Gastrocnemius medialis (tissue), 4 donors: ENCODE data around the gene SNTG2. TPM values are rescaled to one million over a fixed set of nuclear protein-coding genes. Genes with fewer than 3 reads are reported as not detected.
"Not testable (repeated sequence)": the region's sequence is repeated elsewhere in the genome, so short reads cannot be mapped to it uniquely, and the experiment has no call there.

Experiments
- ATAC-seq, 2 donors: fragments of 150-250 bp; one replicate each; pipeline ENCODE4 v1.9.1; 2016
- DNase-seq, 2 donors: peaks; one replicate each; pipeline ENCODE4 v3.0.0-alpha.2; 2019
- H3K27ac ChIP-seq, 4 donors: fragments of 200-600 bp; sonication (generic); 1 replicate in 1 of 4; 2 replicates in 3 of 4; pipeline ENCODE4 v1.5.1; 2016 to 2018; ENCODE audit warnings: mild to moderate bottlenecking in 2 of 4, moderate library complexity in 1 of 4
- H3K27me3 ChIP-seq, 3 donors: fragments of 200-600 bp; sonication (generic) in 2 of 3; 1 replicate in 1 of 3; 2 replicates in 2 of 3; pipeline versions ENCODE4 v1.5.1 to v1.6.0; 2016 to 2019; ENCODE audit warnings: mild to moderate bottlenecking in 1 of 3, moderate library complexity in 1 of 3
- H3K36me3 ChIP-seq, 2 donors: fragments of 200-600 bp; sonication (generic) in 1 of 2; one replicate each; pipeline ENCODE4 v1.5.1; 2017 to 2018
- H3K4me1 ChIP-seq, 2 donors: fragments of 200-600 bp; sonication (generic) in 1 of 2; one replicate each; pipeline ENCODE4 v1.5.1; 2016 to 2017; ENCODE audit warnings: mild to moderate bottlenecking in 2 of 2
- H3K4me3 ChIP-seq, 4 donors: fragments of 200-600 bp; sonication (generic) in 3 of 4; 1 replicate in 1 of 4; 2 replicates in 3 of 4; pipeline ENCODE4 v1.5.1; 2016 to 2019; ENCODE audit warnings: mild to moderate bottlenecking in 2 of 4
- H3K9me3 ChIP-seq, 3 donors: fragments of 200-600 bp; sonication (generic) in 2 of 3; 1 replicate in 1 of 3; 2 replicates in 2 of 3; pipeline ENCODE4 v1.5.1; 2016 to 2019
- POLR2A ChIP-seq, 2 donors: fragments of 450-650 bp; IDR thresholded peaks; one replicate each; pipeline ENCODE4 v1.6.1; 2017; ENCODE audit warnings: antibody characterized with exemption in 2 of 2, mild to moderate bottlenecking in 2 of 2, moderate library complexity in 2 of 2
- in situ Hi-C, 4 donors: fragments of 200-750 bp; cut with MboI; loops; one replicate each; pipeline versions ENCODE4 v1.15.0 to v1.8.0; 2017; ENCODE audit warnings: low sequenced_read_pairs in 4 of 4
- intact Hi-C: fragments of 100-400 bp; cut with DNase I; formaldehyde crosslinking; loops from one replicate; pipeline ENCODE4 v1.15.1; 2023; ENCODE audit warnings: low total_unique reads
- total RNA-seq, 4 donors: library from RNA; depleted of rRNA; stranded (reverse); fragments of >200 nt; gene quantifications; one replicate each; pipeline versions ENCODE4 v1.1.0 to v1.2.3, GENCODE V29; 2016
- TF ChIP-seq, protein P1 (sequence below), 5 experiments: fragments of 450-650 bp in 3 of 5; fragments of 200-600 bp in 2 of 5; sonication (generic) in 2 of 5; IDR thresholded peaks in 4 of 5; conservative IDR thresholded peaks in 1 of 5; 1 replicate in 4 of 5; 2 replicates in 1 of 5; pipeline ENCODE4 v1.5.1; 2016 to 2019; ENCODE audit warnings: antibody characterized with exemption in 5 of 5, mild to moderate bottlenecking in 3 of 5, moderate library complexity in 3 of 5

SNTG2 gene
- total RNA-seq, 4 donors from 2014 or later = 0.55 to 1.0 (median 0.92) TPM; not detected in 1

DNA sequence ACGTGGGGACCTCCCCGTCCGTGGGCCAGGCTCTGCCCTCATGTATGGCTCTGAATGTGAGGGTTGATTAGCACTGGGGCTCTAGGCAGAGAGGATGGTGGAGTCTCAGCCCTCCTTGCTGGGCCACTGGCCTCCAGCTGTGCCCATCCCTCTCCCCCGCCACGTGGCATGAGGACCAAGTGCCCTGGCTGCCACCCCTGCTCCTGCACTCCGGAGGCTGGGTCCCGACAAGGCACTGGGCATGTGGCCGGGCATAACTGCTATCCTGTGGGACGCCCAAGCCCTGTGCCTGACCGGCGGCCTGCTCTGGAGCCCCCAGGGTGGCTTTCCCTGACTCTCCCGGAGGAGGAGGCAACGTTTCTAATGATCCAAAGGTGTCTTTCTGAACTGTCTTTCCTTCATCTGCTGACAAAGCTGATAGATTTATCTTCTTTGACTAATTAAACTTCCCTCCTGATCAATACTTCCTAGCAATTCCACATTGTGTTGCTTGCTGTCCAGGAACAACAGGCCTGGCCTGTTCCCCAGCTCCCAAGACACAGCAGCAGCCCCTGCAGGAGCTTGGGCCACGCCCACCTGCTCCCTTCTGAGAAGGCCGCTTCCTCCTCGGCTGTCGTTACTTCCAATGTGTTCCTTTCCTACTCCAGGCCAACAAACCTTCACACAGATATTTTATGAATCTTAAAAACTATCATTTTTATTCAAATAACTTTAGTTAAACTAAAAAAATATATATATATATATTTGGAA, 132.0 kb downstream of the SNTG2 start:
- in situ Hi-C loops (no loop called here), intact Hi-C loops (loop anchor here (1.0 kb wide), 1 partner anchor 35 kb away; no protein-coding TSS in a partner anchor)
- TF ChIP-seq, protein P1, sequence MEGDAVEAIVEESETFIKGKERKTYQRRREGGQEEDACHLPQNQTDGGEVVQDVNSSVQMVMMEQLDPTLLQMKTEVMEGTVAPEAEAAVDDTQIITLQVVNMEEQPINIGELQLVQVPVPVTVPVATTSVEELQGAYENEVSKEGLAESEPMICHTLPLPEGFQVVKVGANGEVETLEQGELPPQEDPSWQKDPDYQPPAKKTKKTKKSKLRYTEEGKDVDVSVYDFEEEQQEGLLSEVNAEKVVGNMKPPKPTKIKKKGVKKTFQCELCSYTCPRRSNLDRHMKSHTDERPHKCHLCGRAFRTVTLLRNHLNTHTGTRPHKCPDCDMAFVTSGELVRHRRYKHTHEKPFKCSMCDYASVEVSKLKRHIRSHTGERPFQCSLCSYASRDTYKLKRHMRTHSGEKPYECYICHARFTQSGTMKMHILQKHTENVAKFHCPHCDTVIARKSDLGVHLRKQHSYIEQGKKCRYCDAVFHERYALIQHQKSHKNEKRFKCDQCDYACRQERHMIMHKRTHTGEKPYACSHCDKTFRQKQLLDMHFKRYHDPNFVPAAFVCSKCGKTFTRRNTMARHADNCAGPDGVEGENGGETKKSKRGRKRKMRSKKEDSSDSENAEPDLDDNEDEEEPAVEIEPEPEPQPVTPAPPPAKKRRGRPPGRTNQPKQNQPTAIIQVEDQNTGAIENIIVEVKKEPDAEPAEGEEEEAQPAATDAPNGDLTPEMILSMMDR (IDR thresholded peaks at IDR 0.05 in 4 of 5, conservative IDR thresholded peaks at IDR 0.05 in 1 of 5) = no peak
- no peak for TF ChIP-seq POLR2A (IDR thresholded peaks at IDR 0.05)
- ATAC-seq = no peak
- no peaks in the 10 kb centered on the region for H3K36me3 ChIP-seq
- H3K27me3 ChIP-seq = no peaks in the 10 kb centered on the region
- no peaks in the 10 kb centered on the region for H3K9me3 ChIP-seq
- no peaks in the 10 kb centered on the region for H3K4me1 ChIP-seq
- DNase-seq = no peak
- H3K27ac ChIP-seq = no peak overlapping the region
- H3K4me3 ChIP-seq = no peak overlapping the region

DNA sequence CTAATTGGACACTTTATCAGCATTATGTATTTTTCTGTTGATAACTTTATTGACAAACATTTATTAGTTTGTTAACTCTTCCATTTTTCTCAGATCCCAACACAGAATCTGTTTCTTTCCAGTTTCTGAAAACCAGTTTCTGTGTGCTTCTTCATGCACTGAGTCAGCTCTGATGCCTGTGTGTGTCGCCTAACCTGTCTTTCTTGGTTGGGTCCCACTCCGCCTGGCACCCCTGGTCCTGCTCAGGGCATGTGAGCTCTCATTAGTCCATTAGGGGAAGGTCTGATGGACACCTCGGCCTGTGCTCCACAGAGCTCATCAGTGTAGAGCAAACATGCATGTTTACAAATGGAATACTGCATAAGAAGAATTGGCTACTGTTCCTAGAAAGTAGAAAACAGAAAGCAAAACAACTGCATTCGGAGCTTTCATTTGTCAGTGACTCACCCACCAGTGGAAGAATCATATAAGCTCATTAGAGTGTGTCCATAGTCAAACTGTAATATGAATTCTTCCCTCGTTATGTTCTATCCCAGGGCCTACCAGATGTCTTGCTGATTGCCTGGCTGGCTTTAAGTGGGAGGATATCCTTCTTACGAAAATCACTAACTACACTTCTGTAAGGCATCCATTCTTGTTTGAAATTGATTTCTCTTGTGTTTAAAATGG, 137.7 kb downstream of the SNTG2 start:
- H3K4me1 ChIP-seq = no peaks in the 10 kb centered on the region
- in situ Hi-C loops = no loop called here
- ATAC-seq = no peak
- no peaks in the 10 kb centered on the region for H3K27me3 ChIP-seq
- H3K36me3 ChIP-seq = no peaks in the 10 kb centered on the region
- no peaks in the 10 kb centered on the region for H3K9me3 ChIP-seq
- H3K4me3 ChIP-seq = no peak overlapping the region
- no peak for DNase-seq
- TF ChIP-seq, protein P1 (IDR thresholded peaks at IDR 0.05 in 4 of 5, conservative IDR thresholded peaks at IDR 0.05 in 1 of 5) = no peak
- no peak for TF ChIP-seq POLR2A (IDR thresholded peaks at IDR 0.05)
- intact Hi-C loops = no loop called here
- H3K27ac ChIP-seq = no peak overlapping the region

DNA sequence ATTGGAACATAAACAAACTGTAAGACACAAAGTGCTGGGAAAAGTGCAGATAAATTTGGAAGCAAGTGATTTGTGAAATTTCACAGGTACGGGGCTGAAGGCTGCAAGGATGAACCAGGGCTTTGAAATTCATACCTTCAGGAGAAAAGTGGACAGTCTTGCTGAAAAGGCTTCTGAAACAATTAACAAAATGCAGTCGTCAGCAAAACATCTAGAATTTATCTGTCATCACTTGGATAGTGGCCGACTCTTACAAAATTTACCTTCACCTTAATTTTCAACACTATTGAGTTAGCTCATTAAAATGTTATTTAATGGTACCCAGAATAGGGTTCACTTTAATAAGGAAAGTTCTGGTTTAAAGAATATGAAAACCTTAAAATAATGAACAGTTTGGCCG, 138.3 kb downstream of the SNTG2 start:
- DNase-seq = no peak
- in situ Hi-C loops = no loop called here

DNA sequence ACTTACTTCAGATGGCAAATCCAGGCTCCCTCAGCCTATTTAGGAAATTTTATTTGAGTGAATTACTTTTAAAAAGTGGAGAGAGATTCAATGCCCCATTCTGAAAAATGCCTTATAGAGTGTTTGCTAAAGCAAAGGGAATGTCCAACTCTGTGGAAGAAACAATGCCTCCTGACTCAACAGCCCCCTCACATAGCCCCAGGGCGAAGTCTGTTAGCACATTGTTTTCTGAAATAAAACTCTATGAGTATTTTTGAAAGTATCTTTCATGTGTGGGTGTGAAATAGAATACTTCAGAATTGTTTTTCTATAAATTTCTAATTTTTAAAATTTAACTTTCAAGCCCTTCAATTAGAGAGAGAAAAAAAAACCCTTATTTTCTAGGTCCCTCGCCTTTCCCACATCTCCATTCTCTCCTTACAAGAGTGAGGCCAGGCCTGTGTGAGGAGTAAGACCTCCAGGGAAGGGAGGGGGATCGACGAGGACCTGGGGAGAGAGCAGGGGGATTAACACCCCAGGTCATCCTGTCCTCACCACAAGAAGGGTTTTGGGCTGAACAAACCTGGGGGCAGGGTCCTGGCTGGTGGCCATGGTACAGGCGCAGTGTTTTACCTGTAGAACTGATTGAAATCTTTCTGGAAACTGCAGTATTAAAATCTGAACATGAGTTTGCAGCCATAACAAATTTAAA, 141.4 kb downstream of the SNTG2 start:
- no peak for ATAC-seq
- no peaks in the 10 kb centered on the region for H3K27me3 ChIP-seq
- no peaks in the 10 kb centered on the region for H3K4me1 ChIP-seq
- H3K27ac ChIP-seq = no peak overlapping the region
- H3K36me3 ChIP-seq = no peaks in the 10 kb centered on the region
- intact Hi-C loops (no loop called here), in situ Hi-C loops (no loop called here)
- no peak for DNase-seq
- no peaks in the 10 kb centered on the region for H3K9me3 ChIP-seq
- TF ChIP-seq POLR2A (IDR thresholded peaks at IDR 0.05) = no peak
- TF ChIP-seq, protein P1 (IDR thresholded peaks at IDR 0.05 in 4 of 5, conservative IDR thresholded peaks at IDR 0.05 in 1 of 5) = no peak
- H3K4me3 ChIP-seq = no peak overlapping the region

More for the DNA sequence above, 138.3 kb downstream of the SNTG2 start:
- intact Hi-C loops = no loop called here
- no peak for ATAC-seq
- Histone ChIP-seq H3K36me3 (no peaks in the 10 kb centered on the region), H3K27me3 (no peaks in the 10 kb centered on the region), H3K4me1 (no peaks in the 10 kb centered on the region), H3K4me3 (no peak overlapping the region), H3K27ac (no peak overlapping the region), H3K9me3 (no peaks in the 10 kb centered on the region)
- no peak for TF ChIP-seq POLR2A (IDR thresholded peaks at IDR 0.05)
- TF ChIP-seq, protein P1 (IDR thresholded peaks at IDR 0.05 in 4 of 5, conservative IDR thresholded peaks at IDR 0.05 in 1 of 5) = no peak

DNA sequence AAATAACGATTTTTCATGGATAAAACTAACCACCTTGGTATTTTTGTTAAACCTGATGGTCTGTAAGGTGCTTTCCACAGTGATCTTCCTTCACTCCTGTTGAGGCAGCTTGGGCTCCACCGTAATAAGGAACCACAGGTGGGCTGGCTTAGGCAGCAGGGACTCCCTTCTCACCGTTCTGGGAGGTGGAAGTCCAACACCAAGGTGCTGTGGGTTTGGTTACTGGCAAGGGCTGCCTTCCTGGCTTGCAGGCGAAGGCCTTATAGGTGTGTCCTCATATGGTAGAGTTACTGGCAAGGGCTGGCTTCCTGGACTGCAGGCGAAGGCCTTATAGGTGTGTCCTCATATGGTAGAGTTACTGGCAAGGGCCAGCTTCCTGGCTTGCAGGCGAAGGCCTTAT, 143.0 kb downstream of the SNTG2 start:
- H3K4me3 ChIP-seq, H3K9me3 ChIP-seq, H3K36me3 ChIP-seq, H3K27me3 ChIP-seq, ATAC-seq, in situ Hi-C loops, DNase-seq, intact Hi-C loops, H3K4me1 ChIP-seq: not testable (repeated sequence)
- H3K27ac ChIP-seq = peak overlapping the region in 3 of 4 donors; percentile 30 to 52 (median 42)
